Measurements from ENCODE around the gene PIGX. TPM values are rescaled to one million over a fixed set of nuclear protein-coding genes. Genes with fewer than 3 reads are reported as not detected.

PIGX gene
- total RNA-seq, 2 experiments from 2014 or later, result 30.7 to 32.8 TPM

DNA sequence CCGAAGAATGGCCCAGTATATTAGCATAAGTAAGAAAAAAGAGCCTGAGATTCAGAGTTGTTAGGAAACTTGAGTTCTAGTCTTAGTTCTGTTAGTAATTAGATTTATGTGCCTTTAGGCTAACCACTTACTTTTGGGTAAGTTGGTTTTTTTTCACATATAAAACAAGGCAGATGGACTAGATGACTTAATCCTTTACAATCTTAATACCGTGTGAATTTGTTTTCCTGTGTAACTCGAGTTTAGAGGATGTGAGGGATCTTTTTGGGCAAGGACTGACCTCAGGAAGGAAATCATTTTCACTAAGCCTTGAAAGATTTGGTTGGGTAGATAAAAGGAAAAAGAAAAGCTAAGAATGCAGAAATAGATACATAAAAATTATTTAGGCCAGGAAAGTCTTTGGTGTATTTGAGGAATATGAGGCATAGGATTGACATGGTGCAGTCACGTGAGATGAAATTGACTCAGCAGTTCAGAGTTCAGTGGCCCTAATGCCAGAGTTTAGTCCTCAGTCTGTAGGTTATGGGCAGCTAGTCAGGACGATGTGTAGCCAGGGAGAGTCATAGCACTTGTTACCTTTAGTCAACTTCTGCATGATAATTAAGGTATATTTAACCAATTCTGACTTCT lies 62.1 kb downstream of the PIGX start:
- CTCF ChIA-PET, result interaction anchor here (0.6 to 1.4 kb wide), 4 partner anchors 8 to 165 kb away, joined by 3 to 5 read pairs (median 4); no protein-coding TSS in a partner anchor
- DNase-seq, result no peak
- no peak overlapping the region for H3K4me3 Mint-ChIP-seq
- H3K27ac Mint-ChIP-seq, result no peak overlapping the region
- peaks cover 63% of the 10 kb centered on the region for H3K4me1 Mint-ChIP-seq (ENCODE audit: low read depth)
- H3K27me3 Mint-ChIP-seq (ENCODE audit: low read depth), result no peaks in the 10 kb centered on the region
- H3K9me3 Mint-ChIP-seq, result no peaks in the 10 kb centered on the region
- intact Hi-C loops (cut with micrococcal nuclease), result no loop called here
- peaks cover 7% of the 10 kb centered on the region for H3K36me3 Mint-ChIP-seq (ENCODE audit: low read depth)

GRCh38 chr3:196774848-196775422 lies 62.8 kb downstream of the PIGX start:
- peaks cover 5% of the 10 kb centered on the region for H3K9me3 Mint-ChIP-seq
- no peaks in the 10 kb centered on the region for H3K27me3 Mint-ChIP-seq (ENCODE audit: low read depth)
- H3K36me3 Mint-ChIP-seq (ENCODE audit: low read depth), result peaks cover 12% of the 10 kb centered on the region
- DNase-seq, result no peak
- intact Hi-C loops (cut with micrococcal nuclease), result no loop called here
- no peak overlapping the region for H3K27ac Mint-ChIP-seq
- H3K4me1 Mint-ChIP-seq (ENCODE audit: low read depth), result peaks cover 63% of the 10 kb centered on the region
- CTCF ChIA-PET, result interaction anchor here (0.6 to 1.4 kb wide), 4 partner anchors 9 to 165 kb away, joined by 3 to 5 read pairs (median 4); no protein-coding TSS in a partner anchor
- H3K4me3 Mint-ChIP-seq, result no peak overlapping the region

- Mint-ChIP-seq H3K27me3 (ENCODE audit: low read depth) (no peaks in the 10 kb centered on the region), H3K9me3 (peaks cover 10% of the 10 kb centered on the region), H3K36me3 (ENCODE audit: low read depth) (peaks cover 16% of the 10 kb centered on the region), H3K27ac (no peak overlapping the region), H3K4me1 (ENCODE audit: low read depth) (peaks cover 65% of the 10 kb centered on the region), H3K4me3 (no peak overlapping the region)
- CTCF ChIA-PET, result interaction anchor here (1.4 kb wide), 1 partner anchor 10 kb away, joined by 5 read pairs; no protein-coding TSS in a partner anchor
- intact Hi-C loops (cut with micrococcal nuclease), result no loop called here
- no peak for DNase-seq
Measured at GRCh38 chr3:196775938-196776337, 63.8 kb downstream of the PIGX start.

- Mint-ChIP-seq H3K9me3 (peaks cover 10% of the 10 kb centered on the region), H3K4me1 (ENCODE audit: low read depth) (peaks cover 55% of the 10 kb centered on the region), H3K27me3 (ENCODE audit: low read depth) (no peaks in the 10 kb centered on the region), H3K4me3 (no peak overlapping the region), H3K36me3 (ENCODE audit: low read depth) (peaks cover 21% of the 10 kb centered on the region), H3K27ac (no peak overlapping the region)
- intact Hi-C loops (cut with micrococcal nuclease), result no loop called here
- CTCF ChIA-PET, result interaction anchor here (0.6 to 0.8 kb wide), 2 partner anchors 9 to 13 kb away, joined by 3 read pairs; no protein-coding TSS in a partner anchor
- DNase-seq, result no peak
Measured at GRCh38 chr3:196777836-196778235, 65.7 kb downstream of the PIGX start.

DNA sequence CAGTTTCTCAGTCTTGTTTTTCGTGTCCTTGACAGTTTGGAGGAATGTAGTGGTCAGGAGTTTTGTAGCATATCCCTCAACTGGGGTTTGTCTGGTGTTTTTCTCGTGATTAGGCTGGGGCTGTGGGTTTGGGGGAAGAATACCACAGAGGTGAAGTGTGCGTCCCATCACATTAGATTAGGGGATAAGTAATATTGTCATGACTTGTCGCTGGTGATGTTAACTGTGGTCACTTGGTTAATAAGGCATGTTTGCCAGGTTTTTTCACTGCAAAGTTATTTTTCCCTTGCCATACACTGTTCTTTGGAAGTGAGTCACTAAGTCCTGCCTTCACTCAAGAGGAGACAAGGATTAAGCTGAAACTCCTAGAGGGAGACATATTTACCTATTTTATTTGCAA lies 66.6 kb downstream of the PIGX start:
- CTCF ChIA-PET, result no interaction called here
- Mint-ChIP-seq H3K4me3 (no peak overlapping the region), H3K36me3 (ENCODE audit: low read depth) (peaks cover 30% of the 10 kb centered on the region), H3K9me3 (peaks cover 10% of the 10 kb centered on the region), H3K27me3 (ENCODE audit: low read depth) (no peaks in the 10 kb centered on the region), H3K27ac (no peak overlapping the region), H3K4me1 (ENCODE audit: low read depth) (peaks cover 47% of the 10 kb centered on the region)
- DNase-seq, result no peak
- intact Hi-C loops (cut with micrococcal nuclease), result no loop called here

DNA sequence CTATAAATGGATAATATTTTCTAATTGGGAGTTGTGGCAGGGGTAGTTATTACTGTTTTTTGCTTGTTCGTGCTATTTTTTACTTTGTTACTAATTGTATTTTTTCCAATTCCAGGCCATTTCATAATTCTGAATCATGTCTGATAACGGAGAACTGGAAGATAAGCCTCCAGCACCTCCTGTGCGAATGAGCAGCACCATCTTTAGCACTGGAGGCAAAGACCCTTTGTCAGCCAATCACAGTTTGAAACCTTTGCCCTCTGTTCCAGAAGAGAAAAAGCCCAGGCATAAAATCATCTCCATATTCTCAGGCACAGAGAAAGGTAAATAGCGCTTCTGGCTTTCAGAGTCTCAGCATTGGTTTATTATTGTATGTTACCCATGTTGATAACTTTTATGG lies 70.3 kb downstream of the PIGX start:
- H3K27ac Mint-ChIP-seq, result no peak overlapping the region

More for the DNA sequence above, 70.3 kb downstream of the PIGX start:
- no peaks in the 10 kb centered on the region for H3K27me3 Mint-ChIP-seq (ENCODE audit: low read depth)
- H3K4me3 Mint-ChIP-seq, result no peak overlapping the region
- no peak for DNase-seq
- peaks cover 44% of the 10 kb centered on the region for H3K36me3 Mint-ChIP-seq (ENCODE audit: low read depth)
- peaks cover 26% of the 10 kb centered on the region for H3K4me1 Mint-ChIP-seq (ENCODE audit: low read depth)
- H3K9me3 Mint-ChIP-seq, result peaks cover 10% of the 10 kb centered on the region
- intact Hi-C loops (cut with micrococcal nuclease), result no loop called here
- CTCF ChIA-PET, result interaction anchor here (0.6 to 0.7 kb wide), 2 partner anchors 12 to 138 kb away, joined by 4 to 5 read pairs; no protein-coding TSS in a partner anchor

Other genes with a start within 250 kb of the PIGX start
- gene RNF168, start 208.6 kb upstream of the PIGX start, total RNA-seq, result 10 to 100 TPM; 28.9 to 29.1 TPM
- not detected for gene SMCO1, start 197.0 kb upstream of the PIGX start, total RNA-seq
- gene WDR53, start 143.8 kb upstream of the PIGX start, total RNA-seq, result 10 to 100 TPM; 14.3 to 15.8 TPM
- gene FBXO45, start 143.7 kb upstream of the PIGX start, total RNA-seq, result 10 to 100 TPM; 11.8 to 12.8 TPM
- gene NRROS, start 72.7 kb upstream of the PIGX start, total RNA-seq, result 1 to 10 TPM; 8.1 to 9.2 TPM
- gene CEP19, start 127 bp upstream of the PIGX start, total RNA-seq, result 1 to 10 TPM; 3.1 to 4.4 TPM
- 10 to 100 TPM; 66.6 to 68.4 TPM for gene PAK2, start 27.5 kb downstream of the PIGX start, total RNA-seq
- gene SENP5, start 155.5 kb downstream of the PIGX start, total RNA-seq, result 10 to 100 TPM; 24.1 to 24.4 TPM
- 10 to 100 TPM; 91.7 to 98.3 TPM for gene NCBP2, start 230.2 kb downstream of the PIGX start, total RNA-seq

Measured in activated naive CD4-positive, alpha-beta T cell treated with anti-CD3 and anti-CD28 coated beads for 36 hours (primary cell).